Lower lobe of right lung (tissue), 2 donors: ENCODE results near the gene IMP3. TPM values are rescaled to one million over a fixed set of nuclear protein-coding genes. Genes with fewer than 3 reads are reported as not detected.
A peak's percentile ranks its signal among the peaks of the same experiment; 100 is the strongest.

Source experiments
- ATAC-seq, 2 donors: fragments of 200-7000 bp; cut with Tn5 transposase; one replicate each; pipeline ENCODE4 v1.9.1; 2020 to 2022; ENCODE audit warnings: mild to moderate bottlenecking in 2 of 2, moderate library complexity in 2 of 2
- DNase-seq: peaks from one replicate; pipeline ENCODE4 v3.0.0-alpha.2; 2020
- H3K27ac ChIP-seq: fragments of 200-600 bp; one replicate; pipeline ENCODE4 v1.8.0; 2022
- H3K27me3 ChIP-seq: fragments of 200-600 bp; one replicate; pipeline ENCODE4 v1.8.0; 2022; ENCODE audit warnings: low read depth
- H3K36me3 ChIP-seq: fragments of 200-600 bp; one replicate; pipeline ENCODE4 v1.8.0; 2022; ENCODE audit warnings: mild to moderate bottlenecking
- H3K4me1 ChIP-seq: fragments of 200-600 bp; one replicate; pipeline ENCODE4 v1.8.0; 2022
- H3K4me3 ChIP-seq: fragments of 200-600 bp; one replicate; pipeline ENCODE4 v1.8.0; 2022; ENCODE audit warnings: mild to moderate bottlenecking
- H3K9me3 ChIP-seq: fragments of 200-600 bp; one replicate; pipeline ENCODE4 v1.8.0; 2022
- intact Hi-C: fragments of 100-400 bp; cut with DNase I; formaldehyde crosslinking; loops from one replicate; pipeline ENCODE4 v1.11.0; 2022
- total RNA-seq: library from RNA; stranded (reverse); fragmentation: NEBNext Ultra II Directional; extraction: Animal tissue kit (Norgen Biotek cat#: 25700); gene quantifications from one replicate; pipeline ENCODE4 v1.2.1, GENCODE V29; 2021
- TF ChIP-seq, protein P1 (sequence below): fragments of 200-600 bp; IDR thresholded peaks from one replicate; pipeline ENCODE4 v1.8.0; 2022; ENCODE audit warnings: antibody characterized with exemption, mild to moderate bottlenecking
- donor health status: DM: no; HTN: yes; CAD: no; lungs with severe emphysema.

IMP3 gene
- total RNA-seq, 1 donor from 2014 or later, result 56.5 TPM

GRCh38 chr15:75669191-75669878 is 29.3 kb upstream of the IMP3 start:
- no peaks in the 10 kb centered on the region for H3K27me3 ChIP-seq
- intact Hi-C loops, result no loop called here
- H3K4me3 ChIP-seq, result no peak overlapping the region
- peaks cover 50% of the 10 kb centered on the region for H3K4me1 ChIP-seq
- peak overlapping the region; percentile 3 for H3K27ac ChIP-seq
- H3K36me3 ChIP-seq, result no peaks in the 10 kb centered on the region
- H3K9me3 ChIP-seq, result no peaks in the 10 kb centered on the region
- TF ChIP-seq, protein P1, sequence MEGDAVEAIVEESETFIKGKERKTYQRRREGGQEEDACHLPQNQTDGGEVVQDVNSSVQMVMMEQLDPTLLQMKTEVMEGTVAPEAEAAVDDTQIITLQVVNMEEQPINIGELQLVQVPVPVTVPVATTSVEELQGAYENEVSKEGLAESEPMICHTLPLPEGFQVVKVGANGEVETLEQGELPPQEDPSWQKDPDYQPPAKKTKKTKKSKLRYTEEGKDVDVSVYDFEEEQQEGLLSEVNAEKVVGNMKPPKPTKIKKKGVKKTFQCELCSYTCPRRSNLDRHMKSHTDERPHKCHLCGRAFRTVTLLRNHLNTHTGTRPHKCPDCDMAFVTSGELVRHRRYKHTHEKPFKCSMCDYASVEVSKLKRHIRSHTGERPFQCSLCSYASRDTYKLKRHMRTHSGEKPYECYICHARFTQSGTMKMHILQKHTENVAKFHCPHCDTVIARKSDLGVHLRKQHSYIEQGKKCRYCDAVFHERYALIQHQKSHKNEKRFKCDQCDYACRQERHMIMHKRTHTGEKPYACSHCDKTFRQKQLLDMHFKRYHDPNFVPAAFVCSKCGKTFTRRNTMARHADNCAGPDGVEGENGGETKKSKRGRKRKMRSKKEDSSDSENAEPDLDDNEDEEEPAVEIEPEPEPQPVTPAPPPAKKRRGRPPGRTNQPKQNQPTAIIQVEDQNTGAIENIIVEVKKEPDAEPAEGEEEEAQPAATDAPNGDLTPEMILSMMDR, result no peak
- no peak for DNase-seq
- no peak for ATAC-seq

DNA sequence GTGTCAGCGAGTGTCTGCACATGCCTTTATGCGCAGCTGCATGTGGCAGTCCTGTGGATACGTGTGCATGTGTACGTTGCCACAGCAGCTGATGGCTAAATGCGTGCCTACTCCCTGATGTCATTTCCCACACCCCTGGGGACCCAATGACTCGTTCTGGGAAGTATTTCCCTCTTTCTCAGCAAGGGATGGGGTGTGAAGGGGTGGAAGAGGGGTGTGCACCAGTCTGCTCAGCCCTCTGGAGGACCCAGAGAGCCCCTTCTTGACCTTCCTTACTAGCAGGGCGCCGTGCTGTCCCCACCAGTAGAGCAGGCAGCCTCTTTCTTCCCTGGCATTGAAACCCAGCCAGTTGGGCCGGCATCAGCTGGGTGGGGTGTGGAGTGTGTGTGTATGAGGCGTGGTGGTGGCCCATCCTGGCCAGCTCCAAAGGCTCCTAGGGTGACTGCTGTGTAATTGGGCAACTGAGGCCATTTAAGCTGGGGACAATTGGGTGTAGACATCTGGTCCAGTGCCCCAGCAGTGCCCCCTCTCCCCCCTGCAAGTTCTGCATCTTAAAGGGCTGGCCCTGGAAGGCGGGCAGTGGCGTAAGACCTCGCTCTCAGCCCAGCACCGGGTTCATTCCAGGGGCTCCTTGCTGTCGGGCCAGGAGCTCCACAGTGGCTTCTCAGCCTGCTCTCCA is 26.9 kb upstream of the IMP3 start:
- Histone ChIP-seq H3K9me3 (no peaks in the 10 kb centered on the region), H3K4me3 (no peak overlapping the region), H3K4me1 (peaks cover 44% of the 10 kb centered on the region), H3K36me3 (peaks cover 5% of the 10 kb centered on the region), H3K27ac (peak overlapping the region; percentile 84), H3K27me3 (no peaks in the 10 kb centered on the region)
- DNase-seq (peak; percentile 82), ATAC-seq (peak; percentile 87 to 89)
- TF ChIP-seq, protein P1, result no peak
- intact Hi-C loops, result no loop called here

- ATAC-seq (no peak), DNase-seq (no peak)
- peak overlapping the region; percentile 18 for H3K27ac ChIP-seq
These were observed 24.0 kb upstream of the IMP3 start for GRCh38 chr15:75663931-75664421.

DNA sequence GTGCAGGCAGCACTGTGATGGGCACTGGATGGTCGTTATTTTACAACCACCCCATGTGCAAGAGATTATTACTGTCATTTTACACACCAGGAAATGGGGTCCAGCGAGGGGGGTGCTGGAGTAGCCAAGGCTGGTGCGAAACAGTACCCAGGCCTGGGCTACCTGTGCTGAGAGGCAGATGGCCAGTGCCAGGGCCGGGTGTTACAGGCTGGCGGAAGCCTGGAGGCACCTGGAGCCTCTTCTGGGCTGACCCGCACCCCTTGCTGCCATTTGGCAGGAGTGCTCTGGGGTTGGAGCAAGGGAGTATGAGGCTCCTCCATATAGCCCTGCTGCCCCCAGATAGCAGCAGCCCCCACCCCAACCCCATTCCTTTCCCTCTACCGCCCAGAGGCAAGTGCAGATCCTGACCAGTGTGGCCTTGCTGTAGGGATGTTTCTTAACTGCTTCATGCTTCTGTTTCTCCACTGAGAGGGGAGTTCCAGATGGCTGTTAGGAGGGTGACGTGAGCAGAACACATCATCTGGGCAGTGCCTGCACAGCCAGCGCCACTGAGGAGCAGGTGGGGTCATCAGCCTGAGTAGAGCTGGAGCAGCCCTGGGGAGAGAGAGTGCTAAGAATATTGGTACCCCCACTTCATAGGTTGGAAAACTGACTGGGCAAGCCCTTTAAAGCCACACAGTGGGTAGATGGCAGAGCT is 22.9 kb upstream of the IMP3 start:
- Histone ChIP-seq H3K9me3 (no peaks in the 10 kb centered on the region), H3K4me3 (no peak overlapping the region), H3K4me1 (peaks cover 77% of the 10 kb centered on the region), H3K36me3 (peaks cover 24% of the 10 kb centered on the region), H3K27me3 (no peaks in the 10 kb centered on the region), H3K27ac (peak overlapping the region; percentile 89)
- DNase-seq, result no peak
- intact Hi-C loops, result no loop called here
- no peak for ATAC-seq
- TF ChIP-seq, protein P1, result no peak

More at GRCh38 chr15:75663931-75664421, 24.0 kb upstream of the IMP3 start:
- intact Hi-C loops, result no loop called here
- Histone ChIP-seq H3K4me3 (no peak overlapping the region), H3K27me3 (no peaks in the 10 kb centered on the region), H3K9me3 (no peaks in the 10 kb centered on the region), H3K4me1 (peaks cover 70% of the 10 kb centered on the region), H3K36me3 (peaks cover 14% of the 10 kb centered on the region)
- TF ChIP-seq, protein P1, result no peak

DNA sequence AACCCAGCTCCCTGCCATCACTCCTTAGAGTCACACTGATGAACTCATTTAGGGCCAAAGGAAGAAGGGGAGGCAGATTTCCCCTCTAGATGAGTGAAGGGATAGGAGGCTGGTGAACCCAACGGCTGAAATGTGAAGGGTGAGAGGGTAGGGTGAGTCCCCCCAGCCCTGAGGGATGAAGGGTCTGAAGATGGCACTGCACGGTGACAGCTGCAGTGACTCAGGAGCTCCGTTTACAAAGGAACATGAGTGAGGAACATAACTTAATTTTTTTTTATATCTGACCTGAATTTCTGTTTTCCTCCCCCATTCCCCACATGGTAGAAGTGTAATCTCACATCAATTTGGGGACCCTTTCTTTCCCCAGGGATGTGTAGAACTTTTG is 21.7 kb upstream of the IMP3 start:
- intact Hi-C loops, result no loop called here
- DNase-seq, result no peak
- Histone ChIP-seq H3K27me3 (no peaks in the 10 kb centered on the region), H3K4me1 (peaks cover 68% of the 10 kb centered on the region), H3K27ac (peak overlapping the region; percentile 89), H3K36me3 (peaks cover 35% of the 10 kb centered on the region), H3K9me3 (no peaks in the 10 kb centered on the region), H3K4me3 (no peak overlapping the region)
- TF ChIP-seq, protein P1, result no peak
- no peak for ATAC-seq
